Tibial artery (tissue), 4 donors: ENCODE measurements around the gene PAWR.
"Not testable (repeated sequence)": the region's sequence is repeated elsewhere in the genome, so short reads cannot be mapped to it uniquely, and the experiment has no call there.

ENCODE experiments used
- DNase-seq, 2 donors: peaks; one replicate each; pipeline ENCODE4 v3.0.0-alpha.2; 2019
- H3K27ac ChIP-seq, 2 donors: fragments of 200-600 bp; sonication (generic) in 1 of 2; 1 replicate in 1 of 2; 2 replicates in 1 of 2; pipeline ENCODE4 v1.5.1; 2018 to 2019; ENCODE audit warnings: mild to moderate bottlenecking in 1 of 2
- H3K27me3 ChIP-seq, 2 donors: fragments of 200-600 bp; sonication (generic) in 1 of 2; one replicate each; pipeline versions ENCODE4 v1.5.1 to v1.6.0; 2016 to 2019
- H3K36me3 ChIP-seq, 3 donors: fragments of 200-600 bp; sonication (generic) in 2 of 3; one replicate each; pipeline ENCODE4 v1.5.1; 2016 to 2019; ENCODE audit warnings: mild to moderate bottlenecking in 2 of 3
- H3K4me1 ChIP-seq, 4 donors: fragments of 200-600 bp; sonication (generic) in 2 of 4; 1 replicate in 3 of 4; 2 replicates in 1 of 4; pipeline ENCODE4 v1.5.1; 2016 to 2019
- H3K4me3 ChIP-seq, 2 donors: fragments of 200-600 bp; sonication (generic) in 1 of 2; 1 replicate in 1 of 2; 2 replicates in 1 of 2; pipeline ENCODE4 v1.5.1; 2018 to 2019; ENCODE audit warnings: mild to moderate bottlenecking in 2 of 2
- H3K9me3 ChIP-seq, 3 donors: fragments of 200-600 bp; sonication (generic) in 1 of 3; one replicate each; pipeline ENCODE4 v1.5.1; 2016 to 2019
- intact Hi-C: fragments of 100-400 bp; cut with DNase I; formaldehyde crosslinking; loops from one replicate; pipeline ENCODE4 v1.15.0; 2023; ENCODE audit warnings: low total_unique reads
- TF ChIP-seq, protein P1 (sequence below), 2 experiments: fragments of 200-600 bp in 1 of 2; fragments of 450-650 bp in 1 of 2; IDR thresholded peaks; one replicate each; pipeline ENCODE4 v1.5.1; 2017 to 2019; ENCODE audit warnings: antibody characterized with exemption in 2 of 2, mild to moderate bottlenecking in 1 of 2, moderate library complexity in 1 of 2

Gene PAWR

GRCh38 chr12:79658221-79658620 lies 32.5 kb downstream of the PAWR start:
- Histone ChIP-seq H3K4me1 (peaks cover 0 to 44% (median 2%) of the 10 kb centered on the region in 4 donors), H3K27ac (no peak overlapping the region), H3K4me3 (no peak overlapping the region), H3K9me3 (no peaks in the 10 kb centered on the region), H3K36me3 (no peaks in the 10 kb centered on the region), H3K27me3 (no peaks in the 10 kb centered on the region)
- TF ChIP-seq, protein P1, sequence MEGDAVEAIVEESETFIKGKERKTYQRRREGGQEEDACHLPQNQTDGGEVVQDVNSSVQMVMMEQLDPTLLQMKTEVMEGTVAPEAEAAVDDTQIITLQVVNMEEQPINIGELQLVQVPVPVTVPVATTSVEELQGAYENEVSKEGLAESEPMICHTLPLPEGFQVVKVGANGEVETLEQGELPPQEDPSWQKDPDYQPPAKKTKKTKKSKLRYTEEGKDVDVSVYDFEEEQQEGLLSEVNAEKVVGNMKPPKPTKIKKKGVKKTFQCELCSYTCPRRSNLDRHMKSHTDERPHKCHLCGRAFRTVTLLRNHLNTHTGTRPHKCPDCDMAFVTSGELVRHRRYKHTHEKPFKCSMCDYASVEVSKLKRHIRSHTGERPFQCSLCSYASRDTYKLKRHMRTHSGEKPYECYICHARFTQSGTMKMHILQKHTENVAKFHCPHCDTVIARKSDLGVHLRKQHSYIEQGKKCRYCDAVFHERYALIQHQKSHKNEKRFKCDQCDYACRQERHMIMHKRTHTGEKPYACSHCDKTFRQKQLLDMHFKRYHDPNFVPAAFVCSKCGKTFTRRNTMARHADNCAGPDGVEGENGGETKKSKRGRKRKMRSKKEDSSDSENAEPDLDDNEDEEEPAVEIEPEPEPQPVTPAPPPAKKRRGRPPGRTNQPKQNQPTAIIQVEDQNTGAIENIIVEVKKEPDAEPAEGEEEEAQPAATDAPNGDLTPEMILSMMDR (IDR thresholded peaks at IDR 0.05), result no peak
- DNase-seq, result no peak
- intact Hi-C loops, result no loop called here

- Histone ChIP-seq H3K27me3 (no peaks in the 10 kb centered on the region), H3K36me3 (no peaks in the 10 kb centered on the region), H3K4me3 (no peak overlapping the region), H3K4me1 (peaks cover 0 to 46% (median 2%) of the 10 kb centered on the region in 4 donors), H3K9me3 (no peaks in the 10 kb centered on the region), H3K27ac (no peak overlapping the region)
- DNase-seq, result no peak
- intact Hi-C loops, result no loop called here
- TF ChIP-seq, protein P1 (IDR thresholded peaks at IDR 0.05), result no peak
Observed at GRCh38 chr12:79657136-79657535, 33.6 kb downstream of the PAWR start.

- Histone ChIP-seq H3K4me1 (peaks cover 0 to 42% (median under 1%) of the 10 kb centered on the region in 4 donors), H3K36me3 (no peaks in the 10 kb centered on the region), H3K9me3 (no peaks in the 10 kb centered on the region), H3K4me3 (no peak overlapping the region), H3K27ac (no peak overlapping the region), H3K27me3 (no peaks in the 10 kb centered on the region)
- no peak for DNase-seq
- TF ChIP-seq, protein P1 (IDR thresholded peaks at IDR 0.05), result no peak
- intact Hi-C loops, result no loop called here
Observed at GRCh38 chr12:79655036-79655435, 35.7 kb downstream of the PAWR start.

DNA sequence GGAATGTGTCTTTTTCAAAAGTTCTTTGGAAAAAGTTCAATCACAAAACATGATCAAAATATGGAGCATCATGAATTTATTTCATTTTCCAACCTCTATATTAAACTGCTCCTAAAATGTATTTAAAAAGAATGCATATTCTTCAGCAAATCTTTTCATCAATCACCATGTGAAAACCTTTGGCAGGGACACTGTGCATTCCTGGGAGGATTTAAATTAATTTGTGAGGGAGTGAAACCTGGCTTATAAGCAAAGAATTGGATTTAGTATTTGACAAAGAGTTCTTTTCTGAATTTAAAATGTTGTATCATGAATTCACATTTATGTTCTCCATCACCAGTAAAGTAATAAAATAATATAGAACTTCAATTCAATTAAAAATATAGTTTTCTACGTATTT lies 38.2 kb downstream of the PAWR start:
- DNase-seq, result no peak
- no peaks in the 10 kb centered on the region for H3K27me3 ChIP-seq
- no peaks in the 10 kb centered on the region for H3K9me3 ChIP-seq
- H3K36me3 ChIP-seq, result no peaks in the 10 kb centered on the region
- TF ChIP-seq, protein P1 (IDR thresholded peaks at IDR 0.05), result no peak
- peaks cover 0 to 51% (median 7%) of the 10 kb centered on the region in 4 donors for H3K4me1 ChIP-seq
- no peak overlapping the region for H3K4me3 ChIP-seq
- H3K27ac ChIP-seq, result no peak overlapping the region
- intact Hi-C loops, result no loop called here

GRCh38 chr12:79650440-79650839 lies 40.3 kb downstream of the PAWR start:
- Histone ChIP-seq H3K9me3 (no peaks in the 10 kb centered on the region), H3K27ac (no peak overlapping the region), H3K27me3 (no peaks in the 10 kb centered on the region), H3K36me3 (no peaks in the 10 kb centered on the region), H3K4me1 (peaks cover 0 to 49% (median 7%) of the 10 kb centered on the region in 4 donors), H3K4me3 (no peak overlapping the region)
- TF ChIP-seq, protein P1 (IDR thresholded peaks at IDR 0.05), result no peak
- no peak for DNase-seq
- intact Hi-C loops, result no loop called here

DNA sequence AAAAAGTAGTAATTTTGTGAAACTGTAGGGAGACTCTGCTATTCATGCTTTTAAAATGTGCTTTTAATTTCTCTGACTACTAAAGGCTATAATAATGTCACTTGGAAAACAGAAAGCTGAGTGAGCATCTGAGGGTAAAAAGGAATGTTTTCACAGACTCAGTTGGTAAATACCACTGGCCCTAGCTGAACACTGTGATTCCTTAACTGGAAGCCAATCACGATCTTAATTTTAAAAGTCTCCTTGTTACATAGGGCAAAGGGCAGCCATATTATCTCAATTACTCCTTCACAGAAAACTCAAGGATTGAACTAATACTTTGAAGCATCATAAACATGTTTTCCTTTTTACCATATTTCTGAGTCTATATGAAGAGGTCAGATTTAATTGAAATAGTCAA lies 41.9 kb downstream of the PAWR start:
- TF ChIP-seq, protein P1 (IDR thresholded peaks at IDR 0.05), result no peak
- Histone ChIP-seq H3K4me1 (peaks cover 0 to 49% (median 7%) of the 10 kb centered on the region in 4 donors), H3K27me3 (no peaks in the 10 kb centered on the region), H3K36me3 (no peaks in the 10 kb centered on the region), H3K27ac (no peak overlapping the region), H3K9me3 (no peaks in the 10 kb centered on the region), H3K4me3 (no peak overlapping the region)
- DNase-seq, result no peak
- intact Hi-C loops, result no loop called here

DNA sequence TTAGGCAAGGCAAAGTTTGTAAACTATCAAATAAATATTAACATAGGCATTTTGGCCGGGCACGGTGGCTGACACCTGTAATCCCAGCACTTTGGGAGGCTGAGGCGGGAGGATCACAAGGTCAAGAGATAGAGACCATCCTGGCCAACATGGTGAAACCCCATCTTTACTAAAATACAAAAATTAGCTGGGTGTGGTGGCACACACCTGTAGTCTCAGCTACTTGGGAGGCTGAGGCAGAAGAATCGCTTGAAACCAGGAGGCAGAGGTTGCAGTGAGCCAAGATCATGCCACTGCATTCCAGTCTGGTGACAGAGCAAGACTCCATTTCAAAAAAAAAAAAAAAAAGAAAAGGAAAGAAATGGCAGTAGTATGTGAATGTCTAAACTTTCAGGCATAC lies 43.9 kb downstream of the PAWR start:
- DNase-seq, H3K4me3 ChIP-seq, H3K27ac ChIP-seq, H3K27me3 ChIP-seq, H3K9me3 ChIP-seq, intact Hi-C loops, H3K36me3 ChIP-seq: not testable (repeated sequence)
- H3K4me1 ChIP-seq, result peaks cover 0 to 51% (median 7%) of the 10 kb centered on the region in 4 donors
